MM.1S (cell line): ENCODE data around the gene LCNL1.

Source experiments
- EZH2 ChIP-seq: fragments of 300-600 bp; sonication (generic); optimal IDR thresholded peaks from 2 replicates; pipeline ENCODE3; 2017; ENCODE audit warnings: low read depth, mild to moderate bottlenecking, antibody characterized with exemption, low read length, mixed read lengths
- TF ChIP-seq, protein P1 (sequence below): fragments of 300-600 bp; sonication (generic); IDR thresholded peaks from 2 replicates; pipeline ENCODE4 v1.5.1; 2016; ENCODE audit warnings: antibody characterized with exemption, low read length, mixed read lengths

DNA sequence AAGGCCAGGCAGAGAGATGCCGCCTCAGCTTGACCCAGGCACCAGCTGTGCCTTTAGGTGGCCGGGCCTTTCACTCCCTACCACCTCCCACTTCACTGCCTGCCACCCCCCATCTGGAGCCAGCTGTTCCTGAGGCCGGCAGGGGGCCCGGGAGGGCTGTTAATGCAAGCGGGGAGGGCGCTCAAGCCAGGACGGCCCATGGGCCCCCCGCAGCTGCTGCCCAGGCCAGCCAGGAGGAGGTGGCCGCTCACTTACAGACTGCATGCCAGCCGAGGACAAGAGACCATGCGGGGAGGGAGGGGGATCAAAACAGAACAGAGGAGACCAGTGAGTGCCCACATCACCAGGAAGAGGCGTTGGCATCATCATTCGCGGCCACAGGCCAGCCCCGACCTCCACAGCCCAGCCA lies 40.8 kb downstream of the LCNL1 start:
- no peak for TF ChIP-seq EZH2
- TF ChIP-seq, protein P1, sequence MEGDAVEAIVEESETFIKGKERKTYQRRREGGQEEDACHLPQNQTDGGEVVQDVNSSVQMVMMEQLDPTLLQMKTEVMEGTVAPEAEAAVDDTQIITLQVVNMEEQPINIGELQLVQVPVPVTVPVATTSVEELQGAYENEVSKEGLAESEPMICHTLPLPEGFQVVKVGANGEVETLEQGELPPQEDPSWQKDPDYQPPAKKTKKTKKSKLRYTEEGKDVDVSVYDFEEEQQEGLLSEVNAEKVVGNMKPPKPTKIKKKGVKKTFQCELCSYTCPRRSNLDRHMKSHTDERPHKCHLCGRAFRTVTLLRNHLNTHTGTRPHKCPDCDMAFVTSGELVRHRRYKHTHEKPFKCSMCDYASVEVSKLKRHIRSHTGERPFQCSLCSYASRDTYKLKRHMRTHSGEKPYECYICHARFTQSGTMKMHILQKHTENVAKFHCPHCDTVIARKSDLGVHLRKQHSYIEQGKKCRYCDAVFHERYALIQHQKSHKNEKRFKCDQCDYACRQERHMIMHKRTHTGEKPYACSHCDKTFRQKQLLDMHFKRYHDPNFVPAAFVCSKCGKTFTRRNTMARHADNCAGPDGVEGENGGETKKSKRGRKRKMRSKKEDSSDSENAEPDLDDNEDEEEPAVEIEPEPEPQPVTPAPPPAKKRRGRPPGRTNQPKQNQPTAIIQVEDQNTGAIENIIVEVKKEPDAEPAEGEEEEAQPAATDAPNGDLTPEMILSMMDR, result no peak
